Peyer's patch (tissue), 4 donors: ENCODE results near the gene SSTR5.

Source experiments
- CTCF ChIP-seq, 6 experiments: fragments of 450-650 bp in 4 of 6; fragments of 200-600 bp in 2 of 6; sonication (generic) in 1 of 6; IDR thresholded peaks; one replicate each; pipeline ENCODE4 v1.5.1; 2017 to 2019; ENCODE audit warnings: antibody characterized with exemption in 6 of 6, mild to moderate bottlenecking in 3 of 6, moderate library complexity in 1 of 6
- POLR2A ChIP-seq, 2 donors: fragments of 450-650 bp; IDR thresholded peaks; one replicate each; pipeline ENCODE4 v1.5.1; 2017; ENCODE audit warnings: antibody characterized with exemption in 2 of 2, mild to moderate bottlenecking in 2 of 2, moderate library complexity in 2 of 2

- TF ChIP-seq POLR2A (IDR thresholded peaks at IDR 0.05) (no peak), CTCF (IDR thresholded peaks at IDR 0.05) (no peak)
Measured at GRCh38 chr16:1040346-1040745, 32.2 kb upstream of the SSTR5 start.
